ENCODE data around the gene CDH15. TPM values are rescaled to one million over a fixed set of nuclear protein-coding genes. Genes with fewer than 3 reads are reported as not detected.

Gene CDH15
- total and polyA plus RNA-seq, 2 of the 13 experiments (the other 11 are each of a cell fraction or from before 2014, with no cell fraction given): 0.74 to 2.2 TPM

DNA sequence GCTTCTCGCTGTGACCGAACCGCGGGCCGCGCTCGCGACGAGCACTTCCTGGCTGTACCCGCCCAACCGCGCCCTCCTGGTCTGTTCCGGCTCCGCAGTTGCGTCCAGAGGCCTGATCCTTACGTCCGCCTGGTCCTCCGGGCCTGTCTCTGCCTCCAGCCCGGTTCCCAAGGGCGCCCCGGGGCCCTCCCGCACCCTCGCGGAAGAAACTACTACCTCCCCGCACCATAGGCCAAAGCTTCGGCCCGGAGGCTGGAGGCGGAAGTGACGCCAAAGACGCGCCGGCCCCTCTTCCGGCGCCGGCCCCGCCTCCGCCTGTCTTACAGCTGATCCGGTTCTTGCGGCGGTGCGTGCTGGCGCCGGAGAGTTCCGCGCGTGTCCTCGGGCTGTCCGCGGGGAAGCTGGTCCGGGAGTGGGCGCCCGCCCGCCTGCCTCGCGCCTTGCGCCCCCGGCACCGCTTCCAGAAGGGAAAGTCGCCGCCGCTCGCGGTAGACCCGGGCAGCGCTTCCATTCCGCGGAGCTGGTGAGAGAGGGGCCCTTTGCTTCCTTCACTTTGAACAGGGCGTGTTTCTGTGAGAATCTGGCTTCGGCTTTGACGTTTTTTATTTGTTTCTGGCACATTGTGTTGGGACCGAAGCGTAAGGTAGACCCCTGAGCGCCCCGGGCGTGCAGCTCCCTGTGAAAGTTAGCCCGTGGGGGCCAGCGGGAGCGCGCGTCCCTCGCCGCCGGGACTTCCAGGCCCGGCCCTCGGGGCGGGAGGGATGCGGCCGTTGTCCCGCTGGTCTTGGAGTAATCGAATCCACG, 46.0 kb downstream of the CDH15 start, which contains the start of gene ZNF778 (continued):
- TF ChIP-seq, protein P1, sequence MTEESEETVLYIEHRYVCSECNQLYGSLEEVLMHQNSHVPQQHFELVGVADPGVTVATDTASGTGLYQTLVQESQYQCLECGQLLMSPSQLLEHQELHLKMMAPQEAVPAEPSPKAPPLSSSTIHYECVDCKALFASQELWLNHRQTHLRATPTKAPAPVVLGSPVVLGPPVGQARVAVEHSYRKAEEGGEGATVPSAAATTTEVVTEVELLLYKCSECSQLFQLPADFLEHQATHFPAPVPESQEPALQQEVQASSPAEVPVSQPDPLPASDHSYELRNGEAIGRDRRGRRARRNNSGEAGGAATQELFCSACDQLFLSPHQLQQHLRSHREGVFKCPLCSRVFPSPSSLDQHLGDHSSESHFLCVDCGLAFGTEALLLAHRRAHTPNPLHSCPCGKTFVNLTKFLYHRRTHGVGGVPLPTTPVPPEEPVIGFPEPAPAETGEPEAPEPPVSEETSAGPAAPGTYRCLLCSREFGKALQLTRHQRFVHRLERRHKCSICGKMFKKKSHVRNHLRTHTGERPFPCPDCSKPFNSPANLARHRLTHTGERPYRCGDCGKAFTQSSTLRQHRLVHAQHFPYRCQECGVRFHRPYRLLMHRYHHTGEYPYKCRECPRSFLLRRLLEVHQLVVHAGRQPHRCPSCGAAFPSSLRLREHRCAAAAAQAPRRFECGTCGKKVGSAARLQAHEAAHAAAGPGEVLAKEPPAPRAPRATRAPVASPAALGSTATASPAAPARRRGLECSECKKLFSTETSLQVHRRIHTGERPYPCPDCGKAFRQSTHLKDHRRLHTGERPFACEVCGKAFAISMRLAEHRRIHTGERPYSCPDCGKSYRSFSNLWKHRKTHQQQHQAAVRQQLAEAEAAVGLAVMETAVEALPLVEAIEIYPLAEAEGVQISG (CRISPR knock-in tag; IDR thresholded peaks at IDR 0.05): peak; percentile 95

DNA sequence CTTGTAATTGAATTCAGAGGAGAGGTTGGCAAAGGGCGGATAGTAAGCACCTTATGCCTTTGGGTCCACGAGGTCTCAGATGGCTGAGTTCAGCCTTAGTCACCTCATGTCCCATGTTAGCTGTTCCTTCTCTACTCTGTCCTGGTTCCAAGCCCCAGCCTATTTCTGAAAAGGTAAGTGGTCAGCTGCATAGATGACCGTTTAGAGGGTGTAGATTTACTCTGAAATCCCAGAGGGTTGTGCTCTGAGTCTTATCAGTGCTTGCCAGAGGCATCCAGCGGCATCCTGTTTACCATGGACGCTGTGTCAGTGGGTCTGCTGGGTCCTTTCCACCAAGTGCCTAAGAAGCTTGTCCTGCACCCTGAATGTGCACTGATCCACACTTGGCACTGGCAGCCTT, 47.8 kb downstream of the CDH15 start:
- TF ChIP-seq ZFP36L1 (CRISPR knock-in tag; IDR thresholded peaks at IDR 0.05) (no peak), RFXAP (CRISPR knock-in tag; IDR thresholded peaks at IDR 0.05; ENCODE audit: borderline replicate concordance) (no peak), ZSCAN9 (CRISPR knock-in tag; IDR thresholded peaks at IDR 0.05; ENCODE audit: borderline replicate concordance) (no peak), POLR2A (IDR thresholded peaks at IDR 0.05; ENCODE audit: insufficient read depth in 1 of 2, low read depth in 2 of 2, low read length in 2 of 2) (no peak), MLLT10 (CRISPR knock-in tag; IDR thresholded peaks at IDR 0.05) (no peak), ZNF792 (CRISPR knock-in tag; IDR thresholded peaks at IDR 0.05) (no peak), ZNF282 (IDR thresholded peaks at IDR 0.05; ENCODE audit: partially characterized antibody) (no peak), CEBPG (CRISPR knock-in tag; IDR thresholded peaks at IDR 0.05) (no peak), TBP (CRISPR knock-in tag; IDR thresholded peaks at IDR 0.05) (no peak), NFYC (CRISPR knock-in tag; IDR thresholded peaks at IDR 0.05) (no peak), GPN1 (CRISPR knock-in tag; IDR thresholded peaks at IDR 0.05; ENCODE audit: borderline replicate concordance) (no peak)
- TF ChIP-seq, protein P2, sequence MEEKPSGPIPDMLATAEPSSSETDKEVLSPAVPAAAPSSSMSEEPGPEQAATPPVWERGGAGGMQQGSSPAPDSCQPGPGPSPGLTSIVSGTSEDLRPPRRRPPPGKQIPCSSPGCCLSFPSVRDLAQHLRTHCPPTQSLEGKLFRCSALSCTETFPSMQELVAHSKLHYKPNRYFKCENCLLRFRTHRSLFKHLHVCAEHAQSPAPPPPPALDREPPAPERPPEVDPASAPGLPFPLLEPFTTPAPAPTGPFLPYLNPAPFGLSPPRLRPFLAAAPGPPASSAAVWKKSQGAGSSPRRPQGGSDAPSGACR (CRISPR knock-in tag; IDR thresholded peaks at IDR 0.05): no peak
- Histone ChIP-seq H3K4me1 (ENCODE audit: insufficient read depth, low read length) (peaks cover 10% of the 10 kb centered on the region; the same call in 1 of the 2 replicates), H3K79me2 (ENCODE audit: insufficient read depth, low read length) (peaks cover 8% of the 10 kb centered on the region), H3K9me3 (ENCODE audit: low read length) (no peaks in the 10 kb centered on the region), H3K36me3 (replicated peaks in 1 of 2; ENCODE audit: control insufficient read depth in 1 of 2, insufficient read depth in 2 of 2, low read length in 2 of 2) (peaks cover 16 to 26% of the 10 kb centered on the region in 2 experiments), H3K9ac (ENCODE audit: insufficient read depth, low read depth, low read length) (no peak overlapping the region; the same call in 1 of the 2 replicates), H4K20me1 (ENCODE audit: insufficient read depth, low read length) (no peaks in the 10 kb centered on the region), H3K4me3 (replicated peaks in 1 of 3; ENCODE audit: insufficient read depth in 1 of 3, low read depth in 2 of 3, low read length in 3 of 3) (no peak overlapping the region), H3K27me3 (ENCODE audit: control insufficient read depth in 1 of 2, insufficient read depth in 2 of 2, low read length in 2 of 2) (no peaks in the 10 kb centered on the region; a peak in 1 of 5 replicates), H2AFZ (ENCODE audit: low read length) (no peak overlapping the region), H3K4me2 (ENCODE audit: low read depth, low read length) (no peak overlapping the region), H3K27ac (ENCODE audit: extremely low read length, insufficient read depth, low read length) (no peak overlapping the region)
- BruUV-seq (replicated peaks): no TSS peak
- in situ Hi-C loops (cut with HindIII; ENCODE audit: extremely low pct_ligation_motif_present, low pct_unique_long_range_greater_than_20kb) (no loop called here), intact Hi-C loops (cut with micrococcal nuclease; ENCODE audit: unreplicated experiment) (loop anchor here (5.0 kb wide), 1 partner anchor 47 kb away; the partner anchor contains the start of gene CDH15)
- ChIA-PET CTCF (ENCODE audit: low intra/inter-chr PET ratio, low total read pairs) (no interaction called here), POLR2A (no interaction called here)
- no peak for ATAC-seq
- no peak for DNase-seq (ENCODE audit: low spot score)
- 78% methylated on average over 5 of the region's 5 CpGs for WGBS (ENCODE audit: low lambda C conversion rate)
- FAIRE-seq: no peak
